Liver (tissue), 9 donors: Measurements from ENCODE around the gene MRPS23. TPM values are rescaled to one million over a fixed set of nuclear protein-coding genes. Genes with fewer than 3 reads are reported as not detected.
A peak's percentile ranks its signal among the peaks of the same experiment; 100 is the strongest.

Source experiments
- DNase-seq: peaks from one replicate; pipeline ENCODE4 v3.0.0-alpha.2; 2017; ENCODE audit warnings: low spot score
- H3K27ac ChIP-seq, 2 donors: one replicate each; pipeline ENCODE4 v1.7.0; 2013; ENCODE audit warnings: inconsistent platforms in 2 of 2, low read length in 2 of 2, control low read depth in 1 of 2, low read depth in 1 of 2, mild to moderate bottlenecking in 1 of 2
- H3K27me3 ChIP-seq, 4 donors: one replicate each; pipeline versions ENCODE4 v1.6.1 to v1.7.0; 2013; ENCODE audit warnings: low read length in 3 of 4, inconsistent platforms in 1 of 4, mild to moderate bottlenecking in 1 of 4, moderate library complexity in 1 of 4; ENCODE audit not compliant: control insufficient read depth in 4 of 4, insufficient read depth in 4 of 4
- H3K36me3 ChIP-seq, 4 donors: one replicate each; pipeline versions ENCODE4 v1.6.1 to v1.7.0; 2013; ENCODE audit warnings: low read length in 3 of 4, mild to moderate bottlenecking in 3 of 4, low read depth in 1 of 4, moderate library complexity in 1 of 4; ENCODE audit not compliant: control insufficient read depth in 4 of 4, insufficient read depth in 3 of 4
- H3K4me1 ChIP-seq, 4 donors: one replicate each; pipeline versions ENCODE4 v1.6.1 to v1.7.0; 2013; ENCODE audit warnings: low read length in 3 of 4, mild to moderate bottlenecking in 3 of 4, moderate library complexity in 1 of 4; ENCODE audit not compliant: control insufficient read depth in 4 of 4, insufficient read depth in 4 of 4
- H3K4me3 ChIP-seq, 3 donors: one replicate each; pipeline versions ENCODE4 v1.6.1 to v1.7.0; 2013; ENCODE audit warnings: low read length in 3 of 3, control low read depth in 1 of 3, low read depth in 1 of 3, mild to moderate bottlenecking in 1 of 3
- H3K9ac ChIP-seq, 2 donors: one replicate each; pipeline ENCODE4 v1.7.0; 2013; ENCODE audit warnings: low read length in 2 of 2, mild to moderate bottlenecking in 2 of 2, moderate library complexity in 2 of 2, control low read depth in 1 of 2, low read depth in 1 of 2
- H3K9me3 ChIP-seq, 4 donors: one replicate each; pipeline versions ENCODE4 v1.6.1 to v1.7.0; 2013; ENCODE audit warnings: low read length in 3 of 4; ENCODE audit not compliant: control insufficient read depth in 4 of 4
- ATF3 ChIP-seq: IDR thresholded peaks from 2 replicates; pipeline ENCODE4 v1.6.1; 2016; ENCODE audit warnings: antibody characterized with exemption
- EGR1 ChIP-seq, 2 donors: IDR thresholded peaks; 2 replicates each; pipeline ENCODE4 v1.6.1; 2016 to 2018; ENCODE audit warnings: antibody characterized with exemption in 2 of 2, low read depth in 2 of 2
- FOXA1 ChIP-seq: IDR thresholded peaks from 2 replicates; pipeline ENCODE4 v1.6.1; 2016; ENCODE audit warnings: antibody characterized with exemption
- FOXA2 ChIP-seq: IDR thresholded peaks from 2 replicates; pipeline ENCODE4 v1.6.1; 2016; ENCODE audit warnings: antibody characterized with exemption
- GABPA ChIP-seq, 2 donors: IDR thresholded peaks in 1 of 2; conservative IDR thresholded peaks in 1 of 2; 2 replicates each; pipeline ENCODE4 v1.6.1; 2016; ENCODE audit warnings: antibody characterized with exemption in 2 of 2, mild to moderate bottlenecking in 1 of 2, moderate library complexity in 1 of 2
- HNF4A ChIP-seq, 2 donors: conservative IDR thresholded peaks; 2 replicates each; pipeline ENCODE4 v1.6.1; 2016; ENCODE audit warnings: antibody characterized with exemption in 2 of 2, mild to moderate bottlenecking in 2 of 2
- HNF4G ChIP-seq: IDR thresholded peaks from 2 replicates; pipeline ENCODE4 v1.6.1; 2016; ENCODE audit warnings: antibody characterized with exemption
- JUND ChIP-seq, 2 donors: IDR thresholded peaks; 2 replicates each; pipeline ENCODE4 v1.6.1; 2016; ENCODE audit warnings: antibody characterized with exemption in 2 of 2
- MAX ChIP-seq: IDR thresholded peaks from 2 replicates; pipeline ENCODE4 v1.6.1; 2016; ENCODE audit warnings: antibody characterized with exemption
- NR2F2 ChIP-seq: IDR thresholded peaks from 2 replicates; pipeline ENCODE4 v1.6.1; 2016; ENCODE audit warnings: antibody characterized with exemption
- RAD21 ChIP-seq, 2 donors: IDR thresholded peaks; 2 replicates each; pipeline ENCODE4 v1.6.1; 2016; ENCODE audit warnings: antibody characterized with exemption in 2 of 2, mild to moderate bottlenecking in 2 of 2
- RXRA ChIP-seq, 2 donors: IDR thresholded peaks; 2 replicates each; pipeline ENCODE4 v1.6.1; 2017 to 2018; ENCODE audit warnings: antibody characterized with exemption in 2 of 2, mild to moderate bottlenecking in 1 of 2
- SP1 ChIP-seq: IDR thresholded peaks from 2 replicates; pipeline ENCODE4 v1.6.1; 2018; ENCODE audit warnings: antibody characterized with exemption, mild to moderate bottlenecking
- TAF1 ChIP-seq: conservative IDR thresholded peaks from 2 replicates; pipeline ENCODE4 v1.6.1; 2016; ENCODE audit warnings: antibody characterized with exemption, mild to moderate bottlenecking
- YY1 ChIP-seq: IDR thresholded peaks from 2 replicates; pipeline ENCODE4 v1.6.1; 2016; ENCODE audit warnings: antibody characterized with exemption, mild to moderate bottlenecking
- ZBTB33 ChIP-seq: IDR thresholded peaks from 2 replicates; pipeline ENCODE4 v1.6.1; 2016; ENCODE audit warnings: antibody characterized with exemption
- WGBS: extraction: QIAGEN DNeasy Blood & Tissue Kit; methylation state at CpG from one replicate; pipeline ENCODE4 v1.1.7; 2013; 5-methylcytosine and 5-hydroxymethylcytosine counted together
- polyA plus RNA-seq, 2 donors: library from polyadenylated mRNA; stranded (reverse) in 1 of 2; unstranded in 1 of 2; fragments of 200-250 nt in 1 of 2; fragments of >200 nt in 1 of 2; fragmentation: Nextera tagmentation in 1 of 2; extraction: Ambion mirVana in 1 of 2; gene quantifications; one replicate each; pipeline versions ENCODE4 v1.2.1 to v1.2.3, GENCODE V29; 2013 to 2015
- total RNA-seq, 2 donors: library from RNA; depleted of rRNA; stranded (reverse); fragments of >200 nt; gene quantifications; one replicate each; pipeline ENCODE4 v1.2.3, GENCODE V29; 2014
- TF ChIP-seq, protein P1 (sequence below): IDR thresholded peaks from 2 replicates; pipeline ENCODE4 v1.6.1; 2016; ENCODE audit warnings: antibody characterized with exemption, mild to moderate bottlenecking
- TF ChIP-seq, protein P2 (sequence below): fragments of 150-350 bp; IDR thresholded peaks from 2 replicates; pipeline ENCODE4 v1.5.1; 2017; ENCODE audit warnings: improper control_type of control experiment, low read depth, low read length; ENCODE audit not compliant: missing input control
- donor health status: healthy.
- donor health status: healthy.
- donor health status: healthy.
- donor health status: healthy.
- donor health status: healthy.

The MRPS23 gene
- total and polyA plus RNA-seq, 4 donors = 9.8 to 24.3 (median 16.9) TPM

- Histone ChIP-seq H3K4me3 (no peak overlapping the region), H3K27me3 (no peaks in the 10 kb centered on the region), H3K4me1 (peaks cover 0 to 10% (median 9%) of the 10 kb centered on the region in 4 donors), H3K9me3 (no peaks in the 10 kb centered on the region), H3K36me3 (peaks cover 2 to 24% (median 15%) of the 10 kb centered on the region in 4 donors), H3K9ac (no peak overlapping the region), H3K27ac (no peak overlapping the region)
- TF ChIP-seq JUND (IDR thresholded peaks at IDR 0.05) (peak; percentile 35 to 67), YY1 (peak; percentile 83), FOXA1 (peak; percentile 13), RXRA (IDR thresholded peaks at IDR 0.05) (peak; percentile 76 to 88), ATF3 (peak; percentile 33), ZBTB33 (peak; percentile 57), EGR1 (IDR thresholded peaks at IDR 0.05; ENCODE audit: low read depth in 2 of 2) (peak; percentile 45 to 77), MAX (peak; percentile 93), FOXA2 (peak; percentile 41), SP1 (peak; percentile 65), RAD21 (IDR thresholded peaks at IDR 0.05) (peak in 1 of 2 donors; percentile 14), NR2F2 (no peak), GABPA (IDR thresholded peaks at IDR 0.05 in 1 of 2, conservative IDR thresholded peaks at IDR 0.05 in 1 of 2) (peak in 1 of 2 donors; percentile 66), HNF4A (conservative IDR thresholded peaks at IDR 0.05) (peak; percentile 84 to 88), TAF1 (no peak), HNF4G (peak; percentile 69)
- TF ChIP-seq, protein P1, sequence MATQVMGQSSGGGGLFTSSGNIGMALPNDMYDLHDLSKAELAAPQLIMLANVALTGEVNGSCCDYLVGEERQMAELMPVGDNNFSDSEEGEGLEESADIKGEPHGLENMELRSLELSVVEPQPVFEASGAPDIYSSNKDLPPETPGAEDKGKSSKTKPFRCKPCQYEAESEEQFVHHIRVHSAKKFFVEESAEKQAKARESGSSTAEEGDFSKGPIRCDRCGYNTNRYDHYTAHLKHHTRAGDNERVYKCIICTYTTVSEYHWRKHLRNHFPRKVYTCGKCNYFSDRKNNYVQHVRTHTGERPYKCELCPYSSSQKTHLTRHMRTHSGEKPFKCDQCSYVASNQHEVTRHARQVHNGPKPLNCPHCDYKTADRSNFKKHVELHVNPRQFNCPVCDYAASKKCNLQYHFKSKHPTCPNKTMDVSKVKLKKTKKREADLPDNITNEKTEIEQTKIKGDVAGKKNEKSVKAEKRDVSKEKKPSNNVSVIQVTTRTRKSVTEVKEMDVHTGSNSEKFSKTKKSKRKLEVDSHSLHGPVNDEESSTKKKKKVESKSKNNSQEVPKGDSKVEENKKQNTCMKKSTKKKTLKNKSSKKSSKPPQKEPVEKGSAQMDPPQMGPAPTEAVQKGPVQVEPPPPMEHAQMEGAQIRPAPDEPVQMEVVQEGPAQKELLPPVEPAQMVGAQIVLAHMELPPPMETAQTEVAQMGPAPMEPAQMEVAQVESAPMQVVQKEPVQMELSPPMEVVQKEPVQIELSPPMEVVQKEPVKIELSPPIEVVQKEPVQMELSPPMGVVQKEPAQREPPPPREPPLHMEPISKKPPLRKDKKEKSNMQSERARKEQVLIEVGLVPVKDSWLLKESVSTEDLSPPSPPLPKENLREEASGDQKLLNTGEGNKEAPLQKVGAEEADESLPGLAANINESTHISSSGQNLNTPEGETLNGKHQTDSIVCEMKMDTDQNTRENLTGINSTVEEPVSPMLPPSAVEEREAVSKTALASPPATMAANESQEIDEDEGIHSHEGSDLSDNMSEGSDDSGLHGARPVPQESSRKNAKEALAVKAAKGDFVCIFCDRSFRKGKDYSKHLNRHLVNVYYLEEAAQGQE = no peak
- TF ChIP-seq, protein P2, sequence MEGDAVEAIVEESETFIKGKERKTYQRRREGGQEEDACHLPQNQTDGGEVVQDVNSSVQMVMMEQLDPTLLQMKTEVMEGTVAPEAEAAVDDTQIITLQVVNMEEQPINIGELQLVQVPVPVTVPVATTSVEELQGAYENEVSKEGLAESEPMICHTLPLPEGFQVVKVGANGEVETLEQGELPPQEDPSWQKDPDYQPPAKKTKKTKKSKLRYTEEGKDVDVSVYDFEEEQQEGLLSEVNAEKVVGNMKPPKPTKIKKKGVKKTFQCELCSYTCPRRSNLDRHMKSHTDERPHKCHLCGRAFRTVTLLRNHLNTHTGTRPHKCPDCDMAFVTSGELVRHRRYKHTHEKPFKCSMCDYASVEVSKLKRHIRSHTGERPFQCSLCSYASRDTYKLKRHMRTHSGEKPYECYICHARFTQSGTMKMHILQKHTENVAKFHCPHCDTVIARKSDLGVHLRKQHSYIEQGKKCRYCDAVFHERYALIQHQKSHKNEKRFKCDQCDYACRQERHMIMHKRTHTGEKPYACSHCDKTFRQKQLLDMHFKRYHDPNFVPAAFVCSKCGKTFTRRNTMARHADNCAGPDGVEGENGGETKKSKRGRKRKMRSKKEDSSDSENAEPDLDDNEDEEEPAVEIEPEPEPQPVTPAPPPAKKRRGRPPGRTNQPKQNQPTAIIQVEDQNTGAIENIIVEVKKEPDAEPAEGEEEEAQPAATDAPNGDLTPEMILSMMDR = no peak
- no peak for DNase-seq
- WGBS = 36% methylated on average over 4 of the region's 4 CpGs
Observed at GRCh38 chr17:57838453-57838852, 11.4 kb downstream of the MRPS23 start.
